ENCODE results near the gene PLAAT1. TPM values are rescaled to one million over a fixed set of nuclear protein-coding genes. Genes with fewer than 3 reads are reported as not detected.

The PLAAT1 gene
- total and polyA plus RNA-seq, 10 of the 15 experiments (the other 5 are each of a cell fraction or from before 2014, with no cell fraction given): not detected

DNA sequence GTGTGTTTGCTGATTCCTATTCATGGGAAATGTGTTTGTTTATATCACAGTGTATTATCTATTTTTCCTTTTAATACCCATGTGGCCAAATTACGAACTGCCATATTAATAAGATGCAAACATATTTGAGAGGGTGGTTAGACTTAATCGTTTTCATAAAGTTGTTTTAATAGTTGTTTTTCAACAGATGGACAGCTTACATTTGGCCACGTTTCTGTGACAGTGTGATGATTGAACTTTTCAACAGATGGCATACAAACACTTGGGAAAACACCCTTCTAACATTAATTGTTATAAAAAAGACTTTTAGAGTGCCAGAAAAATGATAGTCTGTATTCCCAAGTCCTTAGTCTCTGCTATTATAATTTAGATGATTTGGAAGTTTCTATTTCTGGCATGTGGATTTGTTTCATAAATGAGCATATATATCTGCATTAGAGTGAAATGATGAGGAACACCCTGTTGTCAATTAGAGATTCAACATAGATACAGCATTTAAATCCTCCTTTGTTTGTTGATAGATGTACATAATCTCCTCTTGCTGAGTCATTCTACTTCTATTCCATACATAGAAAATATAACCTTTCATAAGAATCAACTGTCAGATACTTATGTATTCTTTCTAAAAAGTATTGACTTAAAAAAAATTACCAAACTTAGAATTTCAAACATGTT lies 13.1 kb downstream of the PLAAT1 start:
- ChIA-PET RAD21 (ENCODE audit: unreplicated experiment) (no interaction called here), SMC1A (ENCODE audit: uncharacterized antibody, unreplicated experiment) (no interaction called here), CTCF (no interaction called here), POLR2A (no interaction called here)
- H3K4me1 ChIP-seq (ENCODE audit: control insufficient read depth, insufficient read depth, low read length): no peaks in the 10 kb centered on the region
- no peak for TF ChIP-seq ZNF622 (IDR thresholded peaks at IDR 0.05)
- no peak for TF ChIP-seq RAD51 (IDR thresholded peaks at IDR 0.05)
- TF ChIP-seq NBN (IDR thresholded peaks at IDR 0.05): no peak
- TF ChIP-seq PAX5 (IDR thresholded peaks at IDR 0.05; ENCODE audit: borderline replicate concordance, low read depth, low read length): no peak
- no peak for TF ChIP-seq BACH1 (IDR thresholded peaks at IDR 0.05; ENCODE audit: borderline replicate concordance)
- no peak for TF ChIP-seq FOS (IDR thresholded peaks at IDR 0.05; ENCODE audit: borderline replicate concordance, extremely low read depth, insufficient read length)
- TF ChIP-seq, protein P1, sequence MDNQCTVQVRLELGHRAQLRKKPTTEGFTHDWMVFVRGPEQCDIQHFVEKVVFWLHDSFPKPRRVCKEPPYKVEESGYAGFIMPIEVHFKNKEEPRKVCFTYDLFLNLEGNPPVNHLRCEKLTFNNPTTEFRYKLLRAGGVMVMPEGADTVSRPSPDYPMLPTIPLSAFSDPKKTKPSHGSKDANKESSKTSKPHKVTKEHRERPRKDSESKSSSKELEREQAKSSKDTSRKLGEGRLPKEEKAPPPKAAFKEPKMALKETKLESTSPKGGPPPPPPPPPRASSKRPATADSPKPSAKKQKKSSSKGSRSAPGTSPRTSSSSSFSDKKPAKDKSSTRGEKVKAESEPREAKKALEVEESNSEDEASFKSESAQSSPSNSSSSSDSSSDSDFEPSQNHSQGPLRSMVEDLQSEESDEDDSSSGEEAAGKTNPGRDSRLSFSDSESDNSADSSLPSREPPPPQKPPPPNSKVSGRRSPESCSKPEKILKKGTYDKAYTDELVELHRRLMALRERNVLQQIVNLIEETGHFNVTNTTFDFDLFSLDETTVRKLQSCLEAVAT (IDR thresholded peaks at IDR 0.05): no peak
- TF ChIP-seq NR2C2 (IDR thresholded peaks at IDR 0.05; ENCODE audit: borderline replicate concordance, control insufficient read depth, insufficient read length, low read depth): no peak
- TF ChIP-seq, protein P2, sequence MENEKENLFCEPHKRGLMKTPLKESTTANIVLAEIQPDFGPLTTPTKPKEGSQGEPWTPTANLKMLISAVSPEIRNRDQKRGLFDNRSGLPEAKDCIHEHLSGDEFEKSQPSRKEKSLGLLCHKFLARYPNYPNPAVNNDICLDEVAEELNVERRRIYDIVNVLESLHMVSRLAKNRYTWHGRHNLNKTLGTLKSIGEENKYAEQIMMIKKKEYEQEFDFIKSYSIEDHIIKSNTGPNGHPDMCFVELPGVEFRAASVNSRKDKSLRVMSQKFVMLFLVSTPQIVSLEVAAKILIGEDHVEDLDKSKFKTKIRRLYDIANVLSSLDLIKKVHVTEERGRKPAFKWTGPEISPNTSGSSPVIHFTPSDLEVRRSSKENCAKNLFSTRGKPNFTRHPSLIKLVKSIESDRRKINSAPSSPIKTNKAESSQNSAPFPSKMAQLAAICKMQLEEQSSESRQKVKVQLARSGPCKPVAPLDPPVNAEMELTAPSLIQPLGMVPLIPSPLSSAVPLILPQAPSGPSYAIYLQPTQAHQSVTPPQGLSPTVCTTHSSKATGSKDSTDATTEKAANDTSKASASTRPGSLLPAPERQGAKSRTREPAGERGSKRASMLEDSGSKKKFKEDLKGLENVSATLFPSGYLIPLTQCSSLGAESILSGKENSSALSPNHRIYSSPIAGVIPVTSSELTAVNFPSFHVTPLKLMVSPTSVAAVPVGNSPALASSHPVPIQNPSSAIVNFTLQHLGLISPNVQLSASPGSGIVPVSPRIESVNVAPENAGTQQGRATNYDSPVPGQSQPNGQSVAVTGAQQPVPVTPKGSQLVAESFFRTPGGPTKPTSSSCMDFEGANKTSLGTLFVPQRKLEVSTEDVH (IDR thresholded peaks at IDR 0.05; ENCODE audit: low read depth, partially characterized antibody): no peak
- no peak for TF ChIP-seq GATAD2B (conservative IDR thresholded peaks at IDR 0.05; ENCODE audit: low read depth)
- no peak for TF ChIP-seq CREM (IDR thresholded peaks at IDR 0.05; ENCODE audit: low read depth)
- no peak for TF ChIP-seq NFIC (IDR thresholded peaks at IDR 0.05; ENCODE audit: low read depth, low read length)
- TF ChIP-seq PAX8 (IDR thresholded peaks at IDR 0.05): no peak
- TF ChIP-seq NR2F1 (conservative IDR thresholded peaks at IDR 0.05): no peak
- peaks cover under 1% of the 10 kb centered on the region; the same call in 1 of the 3 replicates for H3K9me3 ChIP-seq (replicated peaks; ENCODE audit: control insufficient read depth, insufficient read depth, low read length)
- 1% methylated on average over 3 of the region's 3 CpGs for WGBS (ENCODE audit: insufficient coverage, insufficient replicate concordance, low lambda C conversion rate, missing lambda C conversion rate)
- no peaks in the 10 kb centered on the region for H3K36me3 ChIP-seq (ENCODE audit: control insufficient read depth in 2 of 2, insufficient read depth in 2 of 2, low read length in 1 of 2)
- no TSS peak for BruUV-seq (replicated peaks)
- ATAC-seq (no peak), DNase-seq (ENCODE audit: low read depth, low spot score) (no peak), FAIRE-seq (no peak)
- in situ Hi-C loops (cut with MboI): no loop called here
- H3K9ac ChIP-seq (ENCODE audit: control insufficient read depth, insufficient read depth, low read length): no peak overlapping the region
- H4K20me1 ChIP-seq (ENCODE audit: control insufficient read depth, insufficient read depth): no peaks in the 10 kb centered on the region
- no peak overlapping the region for H3K4me2 ChIP-seq (ENCODE audit: control insufficient read depth, insufficient read depth)
- no peak overlapping the region for H3K4me3 ChIP-seq
- H3K27ac ChIP-seq (ENCODE audit: control insufficient read depth, insufficient read depth): no peak overlapping the region
- intact Hi-C loops (cut with micrococcal nuclease; ENCODE audit: unreplicated experiment): no loop called here
- H3K27me3 ChIP-seq (replicated peaks in 1 of 2; ENCODE audit: control insufficient read depth in 2 of 2, insufficient read depth in 2 of 2, low read length in 1 of 2): no peaks in the 10 kb centered on the region
- no peaks in the 10 kb centered on the region for H3K79me2 ChIP-seq (ENCODE audit: control insufficient read depth, insufficient read depth, low read length)
- no peak overlapping the region for H2AFZ ChIP-seq (ENCODE audit: control insufficient read depth, low read depth, low read length)

Data from GM12878 (cell line).